Measurements from ENCODE around the gene GSTT2B. TPM values are rescaled to one million over a fixed set of nuclear protein-coding genes. Genes with fewer than 3 reads are reported as not detected.
"Not testable (repeated sequence)": the region's sequence is repeated elsewhere in the genome, so short reads cannot be mapped to it uniquely, and the experiment has no call there.

Gene GSTT2B
- total RNA-seq, 1 donor from 2014 or later: 4.8 TPM

DNA sequence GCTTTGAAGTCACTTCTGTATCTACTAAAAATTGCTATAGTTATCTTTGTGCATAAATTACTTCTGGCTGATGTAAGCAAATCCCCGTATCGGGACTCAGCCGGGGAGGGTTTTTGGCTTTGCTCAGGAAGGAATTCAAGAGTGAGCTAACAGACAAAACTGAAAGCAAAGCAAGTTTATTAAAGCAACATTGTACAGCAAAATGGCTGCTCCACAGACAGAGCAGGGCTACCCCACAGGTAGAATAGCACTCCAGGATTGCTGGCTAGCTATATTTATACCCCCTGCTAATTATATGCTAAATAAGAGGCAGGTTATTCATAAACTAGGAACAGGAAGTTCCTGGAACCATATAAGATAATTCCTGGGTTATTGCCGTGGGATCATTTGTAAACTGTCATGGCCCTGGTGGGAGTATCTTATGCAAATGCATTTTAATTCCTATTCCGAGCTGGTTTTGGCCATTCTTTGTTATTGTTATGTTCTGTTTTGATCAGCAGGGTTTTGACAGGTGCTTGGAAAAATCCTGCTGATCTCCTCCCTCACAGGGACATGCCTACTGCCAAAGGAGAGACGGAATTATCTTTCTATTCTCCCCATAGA is 51.6 kb downstream of the GSTT2B start:
- DNase-seq (ENCODE audit: low spot score, unreplicated experiment): no peak
- H3K4me1 Mint-ChIP-seq (ENCODE audit: low read depth): peaks cover 29% of the 10 kb centered on the region
- no peaks in the 10 kb centered on the region for H3K9me3 Mint-ChIP-seq (ENCODE audit: low read depth)
- H3K27me3 Mint-ChIP-seq: no peaks in the 10 kb centered on the region
- TF ChIP-seq, protein P1, sequence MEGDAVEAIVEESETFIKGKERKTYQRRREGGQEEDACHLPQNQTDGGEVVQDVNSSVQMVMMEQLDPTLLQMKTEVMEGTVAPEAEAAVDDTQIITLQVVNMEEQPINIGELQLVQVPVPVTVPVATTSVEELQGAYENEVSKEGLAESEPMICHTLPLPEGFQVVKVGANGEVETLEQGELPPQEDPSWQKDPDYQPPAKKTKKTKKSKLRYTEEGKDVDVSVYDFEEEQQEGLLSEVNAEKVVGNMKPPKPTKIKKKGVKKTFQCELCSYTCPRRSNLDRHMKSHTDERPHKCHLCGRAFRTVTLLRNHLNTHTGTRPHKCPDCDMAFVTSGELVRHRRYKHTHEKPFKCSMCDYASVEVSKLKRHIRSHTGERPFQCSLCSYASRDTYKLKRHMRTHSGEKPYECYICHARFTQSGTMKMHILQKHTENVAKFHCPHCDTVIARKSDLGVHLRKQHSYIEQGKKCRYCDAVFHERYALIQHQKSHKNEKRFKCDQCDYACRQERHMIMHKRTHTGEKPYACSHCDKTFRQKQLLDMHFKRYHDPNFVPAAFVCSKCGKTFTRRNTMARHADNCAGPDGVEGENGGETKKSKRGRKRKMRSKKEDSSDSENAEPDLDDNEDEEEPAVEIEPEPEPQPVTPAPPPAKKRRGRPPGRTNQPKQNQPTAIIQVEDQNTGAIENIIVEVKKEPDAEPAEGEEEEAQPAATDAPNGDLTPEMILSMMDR (IDR thresholded peaks at IDR 0.05; ENCODE audit: unreplicated experiment): no peak
- H3K4me3 Mint-ChIP-seq (ENCODE audit: low read depth): no peak overlapping the region
- H3K36me3 Mint-ChIP-seq (ENCODE audit: insufficient read depth): peaks cover 1% of the 10 kb centered on the region
- no peak overlapping the region for H3K27ac Mint-ChIP-seq

DNA sequence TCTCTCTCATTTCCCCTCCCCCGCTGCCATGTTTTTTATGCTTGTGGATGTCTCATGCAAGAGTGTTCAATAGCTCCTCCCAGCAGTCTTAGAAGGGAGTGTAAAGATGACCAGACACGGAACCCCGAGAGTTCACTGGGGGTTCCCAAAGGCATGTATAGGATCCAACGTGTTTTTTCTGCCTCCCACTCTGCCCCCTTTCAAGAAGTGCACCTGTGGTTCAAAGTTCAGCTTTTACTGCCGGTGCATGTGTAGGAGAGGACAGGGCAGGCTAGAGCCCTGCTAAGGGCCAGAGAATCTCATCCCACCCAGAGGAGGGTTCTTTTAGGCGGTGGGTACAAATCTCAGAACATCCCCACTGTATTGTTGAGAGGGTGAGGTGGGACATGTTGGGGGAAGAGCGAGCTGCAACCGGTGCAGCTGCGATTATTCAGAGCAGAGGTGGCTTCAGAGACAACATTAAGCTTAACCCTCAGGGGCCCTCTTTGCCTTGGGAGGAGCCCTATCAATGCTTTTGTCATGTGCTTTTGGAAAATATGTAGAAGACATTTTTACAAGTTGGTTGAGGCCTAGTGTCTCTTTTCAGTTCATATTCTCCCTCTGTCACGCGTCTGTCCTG is 52.3 kb downstream of the GSTT2B start:
- DNase-seq (ENCODE audit: low spot score, unreplicated experiment): no peak
- no peaks in the 10 kb centered on the region for H3K27me3 Mint-ChIP-seq
- peak overlapping the region; percentile 60 for H3K27ac Mint-ChIP-seq
- TF ChIP-seq, protein P1 (IDR thresholded peaks at IDR 0.05; ENCODE audit: unreplicated experiment): no peak
- H3K9me3 Mint-ChIP-seq (ENCODE audit: low read depth): no peaks in the 10 kb centered on the region
- H3K36me3 Mint-ChIP-seq (ENCODE audit: insufficient read depth): peaks cover 1% of the 10 kb centered on the region
- H3K4me1 Mint-ChIP-seq (ENCODE audit: low read depth): peaks cover 35% of the 10 kb centered on the region
- no peak overlapping the region for H3K4me3 Mint-ChIP-seq (ENCODE audit: low read depth)

DNA sequence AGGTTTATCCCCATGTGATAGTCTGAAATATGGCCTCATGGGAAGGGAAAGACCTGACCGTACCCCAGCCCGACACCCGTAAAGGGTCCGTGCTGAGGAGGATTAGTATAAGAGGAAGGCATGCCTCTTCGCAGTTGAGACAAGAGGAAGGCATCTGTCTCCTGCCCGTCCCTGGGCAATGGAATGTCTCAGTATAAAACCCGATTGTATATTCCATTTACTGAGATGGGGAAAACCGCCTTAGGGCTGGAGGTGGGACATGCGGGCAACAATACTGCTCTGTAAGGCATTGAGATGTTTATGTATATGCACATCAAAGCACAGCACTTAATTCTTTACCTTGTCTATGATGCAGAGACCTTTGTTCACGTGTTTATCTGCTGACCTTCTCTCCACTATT is 53.6 kb downstream of the GSTT2B start:
- H3K9me3 Mint-ChIP-seq (ENCODE audit: low read depth); H3K4me3 Mint-ChIP-seq (ENCODE audit: low read depth); H3K36me3 Mint-ChIP-seq (ENCODE audit: insufficient read depth); H3K27ac Mint-ChIP-seq; H3K27me3 Mint-ChIP-seq; DNase-seq (ENCODE audit: low spot score, unreplicated experiment): not testable (repeated sequence)
- H3K4me1 Mint-ChIP-seq (ENCODE audit: low read depth): peaks cover 28% of the 10 kb centered on the region

Other genes starting within 250 kb of the GSTT2B start
- gene ZNF70, start 210.1 kb downstream of the GSTT2B start, total RNA-seq: 8.9 and 9.8 TPM in 2 replicates
- not detected in 2 replicates for gene VPREB3, start 206.8 kb downstream of the GSTT2B start, total RNA-seq
- not detected in 2 replicates for gene C22orf15, start 198.2 kb downstream of the GSTT2B start, total RNA-seq
- 39.5 and 42.3 TPM in 2 replicates for gene CHCHD10, start 193.2 kb downstream of the GSTT2B start, total RNA-seq
- 41.6 and 50.2 TPM in 2 replicates for gene MMP11, start 188.3 kb downstream of the GSTT2B start, total RNA-seq
- gene SMARCB1, start 174.2 kb downstream of the GSTT2B start, total RNA-seq: 185 and 195 TPM in 2 replicates
- gene DERL3, start 122.2 kb downstream of the GSTT2B start, total RNA-seq: 1.5 and 2.8 TPM in 2 replicates
- gene SLC2A11, start 103.3 kb downstream of the GSTT2B start, total RNA-seq: 39.7 and 40.1 TPM in 2 replicates
- gene MIF, start 66.8 kb downstream of the GSTT2B start, total RNA-seq: 562 and 580 TPM in 2 replicates
- gene DDTL, start 5.7 kb upstream of the GSTT2B start, total RNA-seq: not detected in 2 replicates
- 93.3 and 102 TPM in 2 replicates for gene DDT, start 13.2 kb upstream of the GSTT2B start, total RNA-seq
- 0.47 and 0.60 TPM in 2 replicates for gene GSTT2, start 18.9 kb upstream of the GSTT2B start, total RNA-seq
- gene GSTT4, start 44.3 kb upstream of the GSTT2B start, total RNA-seq: not detected in 2 replicates
- gene CABIN1, start 50.1 kb upstream of the GSTT2B start, total RNA-seq: 91.4 and 102 TPM in 2 replicates
- 0.75 and 0.79 TPM in 2 replicates for gene SUSD2, start 220.3 kb upstream of the GSTT2B start, total RNA-seq

Measured in progenitor cell of endocrine pancreas (in vitro differentiated cells).